HG03175 (cell line): ENCODE measurements around the gene SELENOM.
A peak's percentile ranks its signal among the peaks of the same experiment; 100 is the strongest.
"Not testable (repeated sequence)": the region's sequence is repeated elsewhere in the genome, so short reads cannot be mapped to it uniquely, and the experiment has no call there.

Source experiments
- ATAC-seq: cut with Tn5 transposase; IDR thresholded peaks from one replicate; pipeline ENCODE4 v1.9.1; 2021; ENCODE audit warnings: mild to moderate bottlenecking, moderate library complexity; ENCODE audit not compliant: unreplicated experiment

SELENOM gene

DNA sequence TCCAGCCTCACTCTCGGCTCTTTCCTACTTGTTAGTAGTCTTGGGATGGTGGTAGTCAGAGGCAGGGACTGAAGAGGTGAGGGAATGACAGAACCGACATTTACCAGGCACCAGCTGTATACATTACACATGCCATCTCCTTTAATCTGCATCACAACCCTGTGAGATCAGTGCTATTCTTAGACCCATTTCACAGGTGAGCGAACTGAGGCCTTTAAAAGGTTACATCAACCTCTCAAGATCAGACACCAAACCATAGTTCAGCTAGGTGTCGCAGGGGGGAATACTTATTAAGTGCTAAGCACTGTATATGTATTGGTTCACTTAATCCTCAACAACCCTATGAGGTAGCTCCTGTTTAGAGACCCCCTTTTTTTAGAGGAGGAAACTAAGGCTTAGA is 27.3 kb upstream of the SELENOM start:
- no peak for ATAC-seq

- ATAC-seq = no peak
Observed at GRCh38 chr22:31133911-31134310, 26.5 kb upstream of the SELENOM start.

- ATAC-seq = no peak
Observed at GRCh38 chr22:31130873-31131272, 23.5 kb upstream of the SELENOM start.

DNA sequence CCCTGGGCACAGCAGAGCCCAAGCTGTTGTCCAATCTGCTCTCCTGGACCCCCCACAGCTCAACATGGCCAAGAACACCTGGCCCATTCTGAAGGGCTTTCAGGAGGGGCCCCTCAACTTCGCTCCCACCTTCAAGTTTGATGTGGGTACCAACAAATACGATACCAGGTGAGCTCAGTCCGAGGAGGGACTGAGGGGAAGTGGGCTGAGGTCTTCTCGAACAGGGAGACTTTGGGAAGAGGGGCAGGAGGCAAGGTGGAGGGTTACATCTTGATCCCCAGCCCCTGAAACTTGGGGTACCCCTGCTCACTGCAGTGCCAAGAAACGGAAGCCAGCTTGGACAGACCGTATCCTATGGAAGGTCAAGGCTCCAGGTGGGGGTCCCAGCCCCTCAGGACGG is 20.8 kb upstream of the SELENOM start:
- no peak for ATAC-seq

DNA sequence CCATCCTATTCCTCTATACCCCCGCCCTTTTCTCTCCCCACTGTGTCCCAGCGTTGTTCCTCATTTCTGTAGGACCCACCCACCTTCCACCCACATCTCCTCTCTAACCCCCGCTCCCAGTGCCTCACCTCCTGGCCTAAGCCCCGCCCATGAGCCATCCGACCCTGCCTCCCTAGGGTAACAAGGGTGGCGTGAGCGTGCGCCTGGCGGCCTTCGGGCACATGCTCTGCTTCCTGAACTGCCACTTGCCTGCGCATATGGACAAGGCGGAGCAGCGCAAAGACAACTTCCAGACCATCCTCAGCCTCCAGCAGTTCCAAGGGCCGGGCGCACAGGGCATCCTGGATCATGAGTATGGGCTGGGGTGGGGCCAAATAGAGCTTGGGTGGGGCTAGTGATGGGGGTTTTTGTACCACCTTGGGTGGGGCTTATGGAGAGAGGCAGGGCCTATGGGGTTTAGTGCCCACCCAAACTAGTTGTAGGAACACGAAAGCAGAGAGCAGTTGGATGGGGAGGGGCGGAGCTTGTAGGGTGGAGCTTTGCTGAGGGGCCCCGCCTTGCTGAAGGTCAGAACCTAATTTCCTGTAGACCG is 19.9 kb upstream of the SELENOM start:
- ATAC-seq = no peak

GRCh38 chr22:31126869-31127175 is 19.5 kb upstream of the SELENOM start:
- ATAC-seq = no peak

GRCh38 chr22:31126128-31126868 is 18.9 kb upstream of the SELENOM start:
- no peak for ATAC-seq

- ATAC-seq = no peak
Observed at GRCh38 chr22:31125521-31126117, 18.3 kb upstream of the SELENOM start.

- no peak for ATAC-seq
Observed at GRCh38 chr22:31124811-31125465, 17.6 kb upstream of the SELENOM start.

- ATAC-seq = no peak
Observed at GRCh38 chr22:31124290-31124689, 16.9 kb upstream of the SELENOM start.

GRCh38 chr22:31123292-31123602 is 15.9 kb upstream of the SELENOM start:
- no peak for ATAC-seq

DNA sequence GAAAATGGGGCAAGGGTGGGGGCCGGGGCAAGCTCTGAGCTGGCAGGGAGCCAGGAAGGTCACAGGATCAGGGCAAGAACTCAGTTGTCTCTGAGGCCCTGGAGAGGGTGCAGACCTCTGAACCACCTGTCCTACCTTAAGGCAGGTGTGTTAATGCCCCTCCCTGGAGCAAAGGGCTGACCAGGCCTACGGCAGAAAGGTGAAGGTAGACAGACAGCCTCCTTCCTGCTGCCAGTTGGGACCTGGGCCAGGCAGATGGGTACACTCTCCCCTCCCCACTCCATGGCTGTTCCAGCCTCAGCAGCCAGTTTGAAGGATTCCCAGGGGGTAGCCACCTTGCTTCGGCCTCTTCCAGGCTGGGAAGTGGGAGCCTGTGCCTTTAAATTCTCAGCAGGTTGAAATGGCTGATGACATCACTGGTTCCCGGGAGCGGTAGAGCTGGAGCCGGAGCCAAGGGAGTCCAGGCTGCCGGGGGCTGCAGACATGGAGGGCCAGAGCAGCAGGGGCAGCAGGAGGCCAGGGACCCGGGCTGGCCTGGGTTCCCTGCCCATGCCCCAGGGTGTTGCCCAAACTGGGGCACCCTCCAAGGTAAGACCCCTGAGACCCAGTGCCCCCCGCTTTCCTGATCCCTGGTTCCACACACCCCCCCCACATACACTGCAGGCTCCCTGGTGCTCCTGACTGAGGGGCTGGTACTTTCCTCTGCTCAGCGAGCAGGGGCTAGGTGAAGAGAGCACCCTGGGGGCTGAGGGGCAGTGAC is 15.3 kb upstream of the SELENOM start, which contains the start of gene INPP5J:
TSS of gene INPP5J (plus strand) at position 435 of the 760 bp plus-strand sequence. CDS start at position 484, 49 bp downstream.
- no peak for ATAC-seq

- ATAC-seq = no peak
Observed at GRCh38 chr22:31122196-31122531, 14.8 kb upstream of the SELENOM start.

DNA sequence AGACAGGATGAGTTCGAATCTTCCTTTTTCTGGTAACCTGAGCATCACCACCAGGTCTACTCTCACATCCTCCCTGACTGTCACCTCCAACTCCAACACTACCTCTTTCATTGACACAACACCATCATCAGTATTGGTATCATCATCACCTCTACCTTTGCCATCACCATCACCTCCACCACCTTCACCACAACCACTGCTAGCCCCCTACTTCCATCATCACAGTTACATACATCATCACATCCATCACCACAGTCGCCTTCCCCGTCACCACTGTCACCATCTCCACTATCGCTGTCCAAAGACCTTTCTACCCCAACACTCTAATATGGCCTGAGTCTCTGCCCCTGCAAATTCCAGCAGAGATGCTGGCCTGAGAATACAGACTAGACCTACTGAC is 14.0 kb upstream of the SELENOM start:
- ATAC-seq = no peak

- ATAC-seq = no peak
Observed at GRCh38 chr22:31120642-31121041, 13.3 kb upstream of the SELENOM start.

GRCh38 chr22:31120230-31120629 is 12.9 kb upstream of the SELENOM start:
- ATAC-seq = no peak

GRCh38 chr22:31119026-31119717 is 11.8 kb upstream of the SELENOM start:
- ATAC-seq = no peak

DNA sequence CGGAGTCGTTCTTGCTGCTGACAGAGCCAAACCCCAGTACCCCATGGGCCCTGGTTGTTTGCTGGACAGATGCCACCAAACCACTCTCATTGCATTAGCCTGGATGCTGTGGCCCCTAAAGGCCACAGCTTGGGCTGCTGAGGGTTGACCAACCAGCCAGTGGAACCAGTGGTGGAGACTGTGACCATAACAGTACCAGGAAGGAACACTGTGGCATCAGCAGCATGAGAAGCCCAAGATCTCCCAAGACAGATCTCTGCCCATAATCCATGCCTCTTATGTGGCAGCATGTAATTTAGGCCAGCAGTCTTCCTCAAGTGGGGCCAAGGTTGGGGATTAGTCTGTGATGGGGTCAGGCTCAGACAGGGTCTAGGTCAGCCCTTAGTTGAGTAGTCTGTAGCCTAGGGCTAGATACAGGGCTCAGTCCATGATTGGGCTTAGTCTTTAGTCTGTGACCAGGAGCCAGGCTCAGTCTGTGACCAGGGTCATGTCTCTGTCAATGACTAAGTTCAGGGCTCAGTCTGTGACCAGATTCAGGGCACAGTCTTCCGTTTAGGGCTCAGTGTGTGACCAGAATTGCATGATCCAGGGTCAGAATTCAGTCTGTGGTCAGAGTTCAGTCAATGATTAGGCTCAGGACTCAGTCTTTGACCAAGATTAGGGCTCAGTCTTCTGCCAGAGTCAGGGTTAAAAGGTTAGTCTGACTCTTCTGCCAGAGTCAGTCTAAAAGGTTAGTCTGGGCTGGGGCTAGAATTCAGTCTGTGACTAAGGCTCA is 10.9 kb upstream of the SELENOM start:
- no peak for ATAC-seq

DNA sequence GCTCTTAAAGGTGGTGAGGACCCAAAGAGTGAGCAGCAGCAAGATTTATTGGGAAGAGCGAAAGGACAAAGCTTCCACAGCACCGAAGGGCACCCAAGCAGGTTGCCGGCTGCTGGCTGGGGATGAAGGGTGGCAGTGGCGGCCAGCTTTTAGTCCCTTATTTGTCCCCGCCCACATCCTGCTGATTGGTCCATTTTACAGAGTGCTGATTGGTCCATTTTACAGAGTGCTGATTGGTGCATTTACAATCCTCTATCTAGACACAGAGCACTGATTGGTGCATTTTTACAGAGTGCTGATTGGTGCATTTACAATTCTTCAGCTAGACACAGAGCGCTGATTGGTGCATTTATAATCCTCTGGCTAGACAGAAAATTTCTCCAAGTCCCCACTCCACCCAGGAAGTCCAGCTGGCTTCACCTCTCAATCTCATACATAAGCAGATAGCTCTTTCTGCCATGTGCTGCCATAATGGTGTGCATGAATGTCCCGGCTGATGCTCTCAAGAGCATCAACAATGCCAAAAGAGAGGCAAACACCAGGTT is 5.3 kb upstream of the SELENOM start:
- ATAC-seq = not testable (repeated sequence)

DNA sequence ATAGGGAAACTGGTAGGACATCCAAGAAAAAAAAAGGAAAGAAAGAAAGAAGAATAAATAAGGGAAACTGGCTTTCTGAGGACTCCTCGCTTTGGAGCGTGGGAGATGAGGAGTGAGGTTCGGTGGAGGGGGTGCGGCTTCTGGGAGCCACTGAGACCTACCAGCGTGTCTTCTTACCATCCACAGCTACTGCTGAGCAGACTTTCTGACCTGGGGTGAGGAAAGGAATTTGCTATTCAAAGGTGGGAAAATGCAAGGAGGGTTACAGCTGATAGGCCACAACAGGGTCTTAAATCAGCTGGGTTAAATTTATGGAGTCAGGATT is 488 bp upstream of the SELENOM start:
- peak; percentile 12 for ATAC-seq
